Measurements from ENCODE around the gene CD247.

GRCh38 chr1:167486090-167486824 is 32.1 kb downstream of the CD247 start:
- TF ChIP-seq POLR2A (IDR thresholded peaks at IDR 0.05; ENCODE audit: low read length) (no peak), GATA1 (IDR thresholded peaks at IDR 0.05; ENCODE audit: low read depth, low read length) (no peak)

Data from erythroblast (primary cell).